Erythroblast (primary cell): ENCODE results near the gene UBE2E2.
"Not testable (repeated sequence)": the region's sequence is repeated elsewhere in the genome, so short reads cannot be mapped to it uniquely, and the experiment has no call there.

ENCODE experiments used
- DNase-seq, 2 experiments: peaks; one replicate each; lab custom pipeline; 2025; lab: John Stamatoyannopoulos, UW
- GATA1 ChIP-seq: IDR thresholded peaks from 2 replicates; pipeline ENCODE4 v1.6.1; 2011; ENCODE audit warnings: low read depth, mild to moderate bottlenecking, control low read depth, low read length, moderate library complexity
- POLR2A ChIP-seq: IDR thresholded peaks from 2 replicates; pipeline ENCODE4 v1.6.1; 2011; ENCODE audit warnings: mild to moderate bottlenecking, low read length

The UBE2E2 gene

GRCh38 chr3:23320586-23321570 is 117.8 kb downstream of the UBE2E2 start:
- DNase-seq = no peak
- TF ChIP-seq POLR2A (no peak), GATA1 (no peak)

- TF ChIP-seq POLR2A (no peak), GATA1 (no peak)
- DNase-seq = no peak
Observed at GRCh38 chr3:23324745-23325144, 121.6 kb downstream of the UBE2E2 start.

GRCh38 chr3:23325466-23326065 is 122.4 kb downstream of the UBE2E2 start:
- TF ChIP-seq POLR2A (no peak), GATA1 (no peak)
- DNase-seq = no peak

- no peak for TF ChIP-seq GATA1
- no peak for TF ChIP-seq POLR2A
Observed at GRCh38 chr3:23329471-23330105, 126.5 kb downstream of the UBE2E2 start.

GRCh38 chr3:23330568-23330967 is 127.4 kb downstream of the UBE2E2 start:
- no peak for DNase-seq
- no peak for TF ChIP-seq GATA1
- no peak for TF ChIP-seq POLR2A

More at GRCh38 chr3:23329471-23330105, 126.5 kb downstream of the UBE2E2 start:
- no peak for DNase-seq

GRCh38 chr3:23331141-23331935 is 128.2 kb downstream of the UBE2E2 start:
- no peak for TF ChIP-seq GATA1
- TF ChIP-seq POLR2A = no peak
- DNase-seq = no peak

GRCh38 chr3:23333633-23334032 is 130.5 kb downstream of the UBE2E2 start:
- TF ChIP-seq GATA1 (no peak), POLR2A (no peak)
- DNase-seq = no peak

- DNase-seq = not testable (repeated sequence)
Observed at GRCh38 chr3:23336853-23337252, 133.7 kb downstream of the UBE2E2 start.

GRCh38 chr3:23341147-23341838 is 138.2 kb downstream of the UBE2E2 start:
- no peak for TF ChIP-seq GATA1
- no peak for TF ChIP-seq POLR2A
- DNase-seq = no peak

GRCh38 chr3:23342343-23342742 is 139.2 kb downstream of the UBE2E2 start:
- DNase-seq = no peak
- TF ChIP-seq POLR2A (no peak), GATA1 (no peak)

- no peak for TF ChIP-seq GATA1
- no peak for TF ChIP-seq POLR2A
- no peak for DNase-seq
Observed at GRCh38 chr3:23343509-23343908, 140.4 kb downstream of the UBE2E2 start.

GRCh38 chr3:23344886-23345285 is 141.8 kb downstream of the UBE2E2 start:
- no peak for DNase-seq
- no peak for TF ChIP-seq POLR2A
- no peak for TF ChIP-seq GATA1

GRCh38 chr3:23349444-23349843 is 146.3 kb downstream of the UBE2E2 start:
- DNase-seq = not testable (repeated sequence)
